Upper lobe of right lung (tissue), 1 donor: Measurements from ENCODE around the gene SHANK1. TPM values are rescaled to one million over a fixed set of nuclear protein-coding genes. Genes with fewer than 3 reads are reported as not detected.

Source experiments
- ATAC-seq: fragments of 200-7000 bp; cut with Tn5 transposase; one replicate; pipeline ENCODE4 v1.9.1; 2020; ENCODE audit warnings: mild to moderate bottlenecking, moderate library complexity
- DNase-seq: peaks from one replicate; pipeline ENCODE4 v3.0.0-alpha.2; 2020
- H3K27ac ChIP-seq: fragments of 200-600 bp; one replicate; pipeline ENCODE4 v1.8.0; 2022
- H3K27me3 ChIP-seq: fragments of 200-600 bp; one replicate; pipeline ENCODE4 v1.8.0; 2022; ENCODE audit warnings: mild to moderate bottlenecking
- H3K36me3 ChIP-seq: fragments of 200-600 bp; one replicate; pipeline ENCODE4 v1.8.0; 2022
- H3K4me1 ChIP-seq: fragments of 200-600 bp; one replicate; pipeline ENCODE4 v1.8.0; 2022
- H3K4me3 ChIP-seq: fragments of 200-600 bp; one replicate; pipeline ENCODE4 v1.8.0; 2022; ENCODE audit warnings: mild to moderate bottlenecking
- H3K9me3 ChIP-seq: fragments of 200-600 bp; one replicate; pipeline ENCODE4 v1.8.0; 2022
- intact Hi-C: fragments of 100-400 bp; cut with DNase I; formaldehyde crosslinking; loops from one replicate; pipeline ENCODE4 v1.11.0; 2022
- total RNA-seq: library from RNA; stranded (reverse); fragmentation: NEBNext Ultra II Directional; extraction: Animal tissue kit (Norgen Biotek cat#: 25700); gene quantifications from one replicate; pipeline ENCODE4 v1.2.1, GENCODE V29; 2021
- TF ChIP-seq, protein P1 (sequence below): fragments of 200-600 bp; IDR thresholded peaks from one replicate; pipeline ENCODE4 v1.8.0; 2022; ENCODE audit warnings: antibody characterized with exemption
- donor health status: DM: no; HTN: yes; CAD: no; lungs with severe emphysema.

SHANK1 gene
- total RNA-seq, 1 donor from 2014 or later, result 0.35 TPM

DNA sequence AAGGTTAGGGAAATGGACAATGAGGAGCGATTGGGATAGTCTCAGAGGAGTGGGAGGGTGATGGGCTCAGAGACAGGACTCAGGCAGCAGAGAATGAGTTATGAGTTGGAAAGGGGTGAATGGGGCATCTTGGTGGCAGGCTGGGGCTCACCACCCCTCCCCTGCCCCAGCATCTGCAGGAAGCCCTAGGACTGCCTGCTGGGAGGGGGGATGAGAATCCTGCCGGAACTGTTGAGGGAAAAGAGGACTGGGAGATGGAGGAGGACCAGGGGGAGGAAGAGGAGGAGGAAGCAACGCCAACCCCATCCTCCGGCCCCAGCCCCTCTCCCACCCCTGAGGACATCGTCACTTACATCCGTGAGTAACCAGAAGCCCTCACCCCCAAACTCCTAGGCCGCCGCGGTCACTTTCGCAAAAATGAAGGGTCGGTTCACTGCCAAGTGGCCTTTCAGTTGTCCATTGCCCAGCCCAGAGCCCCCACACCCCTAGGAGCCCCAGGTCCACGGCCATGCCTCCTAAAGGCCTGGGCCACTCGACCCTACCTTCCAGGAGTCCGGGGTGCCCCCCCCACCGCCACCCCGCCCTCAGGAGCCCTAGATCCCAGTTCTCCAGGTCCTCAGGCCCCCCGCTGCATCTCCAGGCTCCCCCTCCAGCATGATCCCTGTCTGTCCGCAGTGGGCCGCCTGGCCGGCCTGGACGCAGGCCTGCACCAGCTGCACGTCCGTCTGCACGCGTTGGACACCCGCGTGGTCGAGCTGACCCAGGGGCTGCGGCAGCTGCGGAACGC, 4.3 kb upstream of the SHANK1 start:
- peak overlapping the region; percentile 64 for H3K4me3 ChIP-seq
- no peak for DNase-seq
- no peak for ATAC-seq
- TF ChIP-seq, protein P1, sequence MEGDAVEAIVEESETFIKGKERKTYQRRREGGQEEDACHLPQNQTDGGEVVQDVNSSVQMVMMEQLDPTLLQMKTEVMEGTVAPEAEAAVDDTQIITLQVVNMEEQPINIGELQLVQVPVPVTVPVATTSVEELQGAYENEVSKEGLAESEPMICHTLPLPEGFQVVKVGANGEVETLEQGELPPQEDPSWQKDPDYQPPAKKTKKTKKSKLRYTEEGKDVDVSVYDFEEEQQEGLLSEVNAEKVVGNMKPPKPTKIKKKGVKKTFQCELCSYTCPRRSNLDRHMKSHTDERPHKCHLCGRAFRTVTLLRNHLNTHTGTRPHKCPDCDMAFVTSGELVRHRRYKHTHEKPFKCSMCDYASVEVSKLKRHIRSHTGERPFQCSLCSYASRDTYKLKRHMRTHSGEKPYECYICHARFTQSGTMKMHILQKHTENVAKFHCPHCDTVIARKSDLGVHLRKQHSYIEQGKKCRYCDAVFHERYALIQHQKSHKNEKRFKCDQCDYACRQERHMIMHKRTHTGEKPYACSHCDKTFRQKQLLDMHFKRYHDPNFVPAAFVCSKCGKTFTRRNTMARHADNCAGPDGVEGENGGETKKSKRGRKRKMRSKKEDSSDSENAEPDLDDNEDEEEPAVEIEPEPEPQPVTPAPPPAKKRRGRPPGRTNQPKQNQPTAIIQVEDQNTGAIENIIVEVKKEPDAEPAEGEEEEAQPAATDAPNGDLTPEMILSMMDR, result no peak
- peak overlapping the region; percentile 65 for H3K27ac ChIP-seq
- no peaks in the 10 kb centered on the region for H3K9me3 ChIP-seq
- H3K27me3 ChIP-seq, result peaks cover 9% of the 10 kb centered on the region
- H3K36me3 ChIP-seq, result no peaks in the 10 kb centered on the region
- H3K4me1 ChIP-seq, result peaks cover 8% of the 10 kb centered on the region
- intact Hi-C loops, result no loop called here

GRCh38 chr19:50723069-50723468, 3.5 kb upstream of the SHANK1 start, which contains the start of gene CLEC11A:
Gene CLEC11A (plus strand): TSS chr19:50723364. CDS start chr19:50723526, 162 bp downstream.
- Histone ChIP-seq H3K4me1 (peaks cover 8% of the 10 kb centered on the region), H3K27me3 (peaks cover 8% of the 10 kb centered on the region), H3K9me3 (no peaks in the 10 kb centered on the region), H3K4me3 (peak within 1 kb of the TSS; percentile 64), H3K27ac (peak within 1 kb of the TSS; percentile 65), H3K36me3 (no peaks in the 10 kb centered on the region)
- intact Hi-C loops, result no loop called here
- no peak for DNase-seq
- no peak for ATAC-seq
- TF ChIP-seq, protein P1, result no peak

- DNase-seq (no peak), ATAC-seq (no peak)
- peaks cover 8% of the 10 kb centered on the region for H3K4me1 ChIP-seq
- H3K27ac ChIP-seq, result no peak overlapping the region
- peaks cover 10% of the 10 kb centered on the region for H3K27me3 ChIP-seq
- H3K9me3 ChIP-seq, result no peaks in the 10 kb centered on the region
- intact Hi-C loops, result no loop called here
- peak overlapping the region; percentile 64 for H3K4me3 ChIP-seq
- TF ChIP-seq, protein P1, result no peak
- H3K36me3 ChIP-seq, result no peaks in the 10 kb centered on the region
These were observed 2.8 kb upstream of the SHANK1 start for GRCh38 chr19:50722201-50723013.

GRCh38 chr19:50721441-50722137, 2.0 kb upstream of the SHANK1 start:
- Histone ChIP-seq H3K4me1 (peaks cover 8% of the 10 kb centered on the region), H3K9me3 (no peaks in the 10 kb centered on the region), H3K27me3 (peaks cover 18% of the 10 kb centered on the region), H3K27ac (no peak overlapping the region), H3K4me3 (no peak overlapping the region), H3K36me3 (no peaks in the 10 kb centered on the region)
- DNase-seq, result no peak
- TF ChIP-seq, protein P1, result no peak
- intact Hi-C loops, result no loop called here
- no peak for ATAC-seq

DNA sequence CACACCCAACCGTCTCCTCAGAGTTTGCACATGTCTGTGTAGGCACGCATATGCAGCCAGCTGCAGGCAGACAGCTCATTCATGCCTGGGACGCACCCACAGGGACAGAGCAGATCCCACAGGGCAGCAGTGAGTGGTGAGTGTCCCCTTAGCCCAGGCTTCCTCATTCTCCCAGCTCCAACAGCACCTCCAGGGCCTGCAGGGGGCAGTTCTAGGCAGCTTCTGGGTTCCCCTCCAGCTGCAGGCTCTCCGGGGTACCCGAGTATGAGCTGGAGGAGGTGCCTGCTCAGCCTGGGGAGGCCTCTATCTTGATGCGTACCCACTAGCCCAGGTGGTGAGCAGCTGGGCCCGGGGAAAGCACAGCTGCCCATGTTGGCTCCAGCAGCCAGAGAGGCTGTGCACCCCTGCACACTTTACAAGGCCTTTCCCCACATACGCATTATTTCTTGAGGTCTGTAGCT, 1.3 kb upstream of the SHANK1 start:
- Histone ChIP-seq H3K4me1 (peaks cover 5% of the 10 kb centered on the region), H3K36me3 (no peaks in the 10 kb centered on the region), H3K27ac (no peak overlapping the region), H3K4me3 (no peak overlapping the region), H3K9me3 (no peaks in the 10 kb centered on the region), H3K27me3 (peaks cover 25% of the 10 kb centered on the region)
- DNase-seq (no peak), ATAC-seq (no peak)
- TF ChIP-seq, protein P1, result no peak
- intact Hi-C loops, result no loop called here
